ENCODE results near the gene PARP6.

PARP6 gene

GRCh38 chr15:72284781-72285180 lies 12.4 kb upstream of the PARP6 start:
- no peak for TF ChIP-seq TAF1 (IDR thresholded peaks at IDR 0.05; ENCODE audit: borderline replicate concordance, insufficient read depth, low read length)
- no peak for TF ChIP-seq FOXP2 (optimal IDR thresholded peaks at IDR 0.05; ENCODE audit: borderline replicate concordance, extremely low read depth, extremely low read length, insufficient read depth)
- TF ChIP-seq REST (IDR thresholded peaks at IDR 0.05; ENCODE audit: insufficient read depth in 1 of 2, low read depth in 2 of 2, low read length in 2 of 2): no peak
- no peak for TF ChIP-seq POLR2AphosphoS5 (IDR thresholded peaks at IDR 0.05; ENCODE audit: low read depth, low read length)
- no peak for TF ChIP-seq SIN3A (IDR thresholded peaks at IDR 0.05; ENCODE audit: borderline replicate concordance, insufficient read depth, low read length)

GRCh38 chr15:72281713-72282112 lies 9.4 kb upstream of the PARP6 start:
- no peak for TF ChIP-seq POLR2AphosphoS5 (IDR thresholded peaks at IDR 0.05; ENCODE audit: low read depth, low read length)
- no peak for TF ChIP-seq REST (IDR thresholded peaks at IDR 0.05; ENCODE audit: insufficient read depth in 1 of 2, low read depth in 2 of 2, low read length in 2 of 2)
- TF ChIP-seq FOXP2 (optimal IDR thresholded peaks at IDR 0.05; ENCODE audit: borderline replicate concordance, extremely low read depth, extremely low read length, insufficient read depth): no peak
- no peak for TF ChIP-seq TAF1 (IDR thresholded peaks at IDR 0.05; ENCODE audit: borderline replicate concordance, insufficient read depth, low read length)

- no peak for TF ChIP-seq POLR2AphosphoS5 (IDR thresholded peaks at IDR 0.05; ENCODE audit: low read depth, low read length)
- TF ChIP-seq TAF1 (IDR thresholded peaks at IDR 0.05; ENCODE audit: borderline replicate concordance, insufficient read depth, low read length): no peak
- TF ChIP-seq REST (IDR thresholded peaks at IDR 0.05; ENCODE audit: insufficient read depth in 1 of 2, low read depth in 2 of 2, low read length in 2 of 2): no peak
- TF ChIP-seq FOXP2 (optimal IDR thresholded peaks at IDR 0.05; ENCODE audit: borderline replicate concordance, extremely low read depth, extremely low read length, insufficient read depth): no peak
- TF ChIP-seq SIN3A (IDR thresholded peaks at IDR 0.05; ENCODE audit: borderline replicate concordance, insufficient read depth, low read length): no peak
These were observed 8.4 kb upstream of the PARP6 start for GRCh38 chr15:72280751-72281150.

GRCh38 chr15:72278737-72279136 lies 6.4 kb upstream of the PARP6 start:
- no peak for TF ChIP-seq FOXP2 (optimal IDR thresholded peaks at IDR 0.05; ENCODE audit: borderline replicate concordance, extremely low read depth, extremely low read length, insufficient read depth)
- no peak for TF ChIP-seq TAF1 (IDR thresholded peaks at IDR 0.05; ENCODE audit: borderline replicate concordance, insufficient read depth, low read length)
- no peak for TF ChIP-seq REST (IDR thresholded peaks at IDR 0.05; ENCODE audit: insufficient read depth in 1 of 2, low read depth in 2 of 2, low read length in 2 of 2)
- no peak for TF ChIP-seq POLR2AphosphoS5 (IDR thresholded peaks at IDR 0.05; ENCODE audit: low read depth, low read length)
- no peak for TF ChIP-seq SIN3A (IDR thresholded peaks at IDR 0.05; ENCODE audit: borderline replicate concordance, insufficient read depth, low read length)

GRCh38 chr15:72276326-72276700 lies 4.0 kb upstream of the PARP6 start:
- no peak for TF ChIP-seq POLR2AphosphoS5 (IDR thresholded peaks at IDR 0.05; ENCODE audit: low read depth, low read length)
- no peak for TF ChIP-seq TAF1 (IDR thresholded peaks at IDR 0.05; ENCODE audit: borderline replicate concordance, insufficient read depth, low read length)
- TF ChIP-seq FOXP2 (optimal IDR thresholded peaks at IDR 0.05; ENCODE audit: borderline replicate concordance, extremely low read depth, extremely low read length, insufficient read depth): no peak
- TF ChIP-seq REST (IDR thresholded peaks at IDR 0.05; ENCODE audit: insufficient read depth in 1 of 2, low read depth in 2 of 2, low read length in 2 of 2): no peak
- TF ChIP-seq SIN3A (IDR thresholded peaks at IDR 0.05; ENCODE audit: borderline replicate concordance, insufficient read depth, low read length): no peak

Measured in PFSK-1 (cell line).